ENCODE data around the gene CHCHD6.

The CHCHD6 gene

DNA sequence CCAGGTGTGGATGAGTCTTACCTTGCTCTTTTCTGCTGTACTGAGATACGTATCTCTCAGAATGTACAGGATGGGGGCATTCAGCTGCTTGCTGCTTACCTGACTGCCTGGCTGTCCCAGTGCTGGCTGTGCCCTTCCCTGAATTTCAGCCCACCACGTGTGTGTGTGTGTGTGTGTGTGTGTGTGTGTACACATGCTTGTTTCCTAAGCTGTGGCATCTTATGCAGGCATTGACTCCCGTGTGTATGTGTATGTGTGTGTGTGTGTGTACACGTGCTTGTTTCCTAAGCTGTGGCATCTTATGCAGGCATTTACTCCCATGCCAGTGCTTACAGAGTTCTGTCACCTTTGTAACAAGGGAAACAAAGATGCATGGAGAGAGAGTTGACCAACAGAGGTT lies 218.4 kb downstream of the CHCHD6 start:
- no peak for DNase-seq (ENCODE audit: low spot score)

DNA sequence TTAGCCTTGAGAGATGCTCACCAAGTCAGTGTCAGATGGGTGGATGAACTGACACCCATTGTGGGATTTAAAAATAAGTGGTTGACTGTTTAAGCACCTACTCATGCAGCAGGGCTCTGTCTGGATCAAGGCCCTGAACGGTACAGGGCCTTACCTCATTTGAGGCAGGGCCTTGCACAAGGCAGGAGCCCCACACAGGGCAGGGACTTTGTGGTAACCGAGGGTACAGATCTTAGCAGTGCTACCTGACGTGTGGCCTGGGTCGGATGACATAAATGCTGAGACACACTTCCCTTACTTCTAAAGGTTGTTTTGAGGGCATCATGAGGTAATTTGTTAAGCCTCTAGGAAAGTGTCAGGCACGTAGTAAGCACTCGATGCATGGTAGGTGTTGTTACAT lies 219.4 kb downstream of the CHCHD6 start:
- no peak for DNase-seq (ENCODE audit: low spot score)

DNA sequence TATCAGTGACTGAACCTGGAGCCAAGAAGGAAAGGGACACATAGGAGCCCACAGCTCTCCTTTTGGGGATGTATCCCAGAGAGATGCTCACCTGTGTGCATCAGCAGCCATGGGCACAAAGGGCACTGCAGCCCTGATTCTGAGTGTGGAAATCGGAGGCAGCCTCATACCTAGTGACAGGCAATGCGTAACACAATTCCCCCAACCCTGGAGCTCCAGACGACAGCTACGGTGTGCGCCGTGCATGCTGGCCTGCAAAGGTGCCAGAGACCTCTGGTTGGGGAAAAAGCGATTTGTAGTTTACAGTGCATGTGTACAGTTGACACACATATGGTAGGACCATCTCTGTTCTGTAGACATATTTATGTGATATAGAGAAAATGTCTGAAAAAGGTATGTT lies 219.9 kb downstream of the CHCHD6 start:
- DNase-seq (ENCODE audit: low spot score): no peak

DNA sequence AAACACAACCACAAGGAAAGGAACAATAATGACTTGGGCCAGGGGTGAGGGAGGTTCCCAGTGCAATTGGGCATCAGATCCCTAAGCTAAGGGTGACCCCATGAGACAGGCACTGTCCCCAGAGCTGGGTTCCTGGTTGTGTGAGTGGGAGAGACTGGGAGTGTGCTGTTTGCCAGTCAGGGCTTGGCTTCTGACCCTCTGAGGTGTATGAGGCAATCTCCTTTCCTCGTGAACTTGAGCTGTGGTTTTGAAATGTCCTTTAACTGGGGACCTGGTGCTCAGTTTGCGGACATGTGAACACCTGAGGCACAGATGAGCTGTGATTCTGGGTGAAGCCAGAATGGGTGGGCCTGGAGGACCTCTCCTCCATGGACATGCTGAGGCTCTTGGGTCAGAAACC lies 220.4 kb downstream of the CHCHD6 start:
- no peak for DNase-seq (ENCODE audit: low spot score)

DNA sequence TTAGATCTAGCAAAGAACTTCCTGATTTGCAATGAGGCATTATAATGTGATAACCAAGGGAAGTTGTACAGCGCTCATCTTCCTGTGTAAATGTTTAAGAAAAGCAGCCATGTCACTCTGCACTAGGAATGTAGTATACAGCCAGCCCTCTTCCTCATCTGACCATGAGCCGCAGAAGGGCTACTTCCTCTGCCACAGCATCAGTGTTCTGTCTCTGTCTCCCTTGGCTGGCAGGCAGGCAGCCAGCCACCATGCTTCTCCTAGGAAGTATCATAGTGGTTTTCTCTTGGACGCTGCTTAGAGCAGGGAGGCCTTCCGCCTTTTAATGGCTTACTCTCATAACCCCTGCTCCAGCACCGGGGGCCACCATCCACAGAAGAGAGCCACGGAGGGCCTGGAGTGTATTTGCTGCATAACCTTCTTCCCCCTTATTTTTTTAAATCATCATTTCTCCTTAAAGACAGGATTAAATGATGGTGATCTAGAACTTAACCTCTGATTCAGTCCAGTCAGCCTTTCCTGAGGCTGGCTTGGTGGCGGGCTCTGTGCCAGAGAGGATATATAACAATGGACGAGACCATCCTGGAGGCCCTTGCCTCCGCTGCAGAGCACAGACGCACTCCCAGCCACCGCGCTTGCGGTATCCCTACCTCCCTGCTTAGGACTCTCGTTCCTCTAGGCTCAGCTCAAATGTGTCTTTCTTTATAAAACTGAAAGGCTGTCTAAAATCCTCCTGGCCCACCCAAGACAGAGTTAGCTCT lies 221.6 kb downstream of the CHCHD6 start:
- DNase-seq (ENCODE audit: low spot score): peak; percentile 84

DNA sequence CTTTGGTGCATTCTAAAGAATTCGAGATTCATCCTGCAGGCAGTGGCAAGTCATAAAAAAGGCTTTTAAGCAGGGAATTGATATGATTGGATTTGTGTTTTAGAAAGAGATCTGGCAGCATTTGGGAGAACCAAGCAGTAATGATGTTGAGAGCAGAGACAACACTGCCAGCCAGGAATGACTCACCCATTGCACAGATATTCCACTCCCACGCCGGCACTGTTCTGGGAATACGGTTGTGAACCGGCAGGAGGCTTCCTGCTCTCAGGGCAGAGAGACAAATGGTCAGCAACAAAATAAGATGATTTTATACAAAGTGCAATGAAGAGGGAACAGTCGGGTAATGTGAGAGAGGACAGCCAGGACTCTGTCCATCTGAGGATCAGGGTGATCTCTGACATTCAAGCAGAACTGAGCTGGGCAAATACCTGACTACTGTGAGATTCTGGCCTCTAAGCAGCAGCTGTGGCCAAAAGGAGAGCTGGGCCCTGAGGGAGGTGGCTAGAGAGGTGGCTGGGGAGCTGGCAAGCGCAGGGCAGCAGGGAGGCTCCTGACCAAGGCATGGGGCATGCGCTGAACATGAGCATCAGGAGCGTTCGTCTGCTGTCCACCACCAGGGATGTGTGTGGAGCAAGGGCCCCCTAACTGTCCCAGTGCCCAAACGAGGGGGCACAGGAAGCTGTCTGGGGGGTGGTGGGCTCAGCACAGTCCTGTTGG lies 222.8 kb downstream of the CHCHD6 start:
- DNase-seq (ENCODE audit: low spot score): peak; percentile 37

DNA sequence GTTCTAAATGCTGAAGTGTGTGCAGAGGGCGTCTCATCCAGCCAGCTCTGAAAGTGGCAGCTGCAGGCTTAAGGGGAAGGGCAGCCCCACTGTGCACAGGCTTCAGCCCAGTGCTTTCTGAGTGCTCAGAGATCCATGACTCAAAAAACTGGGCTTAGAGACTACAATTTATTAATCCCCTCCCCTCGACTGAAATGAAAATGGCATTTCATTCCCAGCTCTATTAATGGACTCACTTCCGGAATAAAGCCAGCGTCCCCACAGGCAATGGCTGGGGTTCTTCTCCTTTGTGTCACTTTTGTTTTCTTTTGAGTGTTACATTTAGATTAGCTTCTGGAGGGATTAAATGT lies 223.3 kb downstream of the CHCHD6 start:
- DNase-seq (ENCODE audit: low spot score): no peak

DNA sequence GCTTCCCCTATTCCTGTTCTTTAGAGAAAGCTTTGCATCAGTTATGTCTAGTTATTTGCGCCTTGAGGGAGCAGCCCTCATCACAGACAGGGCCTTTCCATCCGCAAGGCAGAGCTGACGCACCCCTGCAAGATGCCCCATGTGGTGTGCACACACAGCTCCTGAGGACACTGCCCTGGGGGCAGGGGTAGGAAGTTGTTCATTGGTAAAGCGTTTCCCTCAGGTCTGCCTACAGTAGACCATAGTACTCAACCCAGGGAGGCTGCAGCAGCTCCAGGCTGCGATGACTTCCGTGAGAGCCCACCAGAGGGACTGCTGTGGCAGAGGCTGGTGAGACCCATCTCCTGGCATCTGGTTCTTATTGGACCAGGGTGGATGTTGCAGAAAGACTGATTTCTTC lies 223.8 kb downstream of the CHCHD6 start:
- DNase-seq (ENCODE audit: low spot score): no peak

DNA sequence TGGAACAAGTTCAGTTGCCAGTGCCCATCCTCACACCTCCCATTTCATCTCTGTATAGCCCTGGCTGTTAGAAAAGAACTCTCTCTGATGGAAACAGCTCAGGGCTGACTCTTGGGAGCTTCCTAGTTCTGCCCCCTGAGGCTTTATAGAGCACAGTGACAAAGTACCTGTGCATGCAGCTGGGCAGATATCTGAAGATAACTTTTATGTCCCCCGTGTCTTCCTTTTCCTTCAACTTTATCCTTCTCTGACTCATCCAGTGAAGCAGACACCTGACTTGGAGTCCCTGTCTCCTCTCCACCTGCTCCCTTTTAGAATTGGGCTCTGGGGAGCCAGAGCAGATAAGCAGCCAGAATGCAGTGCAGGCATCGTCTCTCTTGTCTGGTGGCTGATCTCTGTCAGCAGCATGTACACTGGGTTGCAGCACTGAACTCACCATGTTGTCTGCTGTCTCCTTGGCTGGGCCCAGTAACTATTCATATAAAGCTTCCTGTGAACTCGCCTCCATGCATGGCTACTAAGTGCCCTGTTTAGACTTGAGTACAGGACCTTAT lies 225.0 kb downstream of the CHCHD6 start:
- DNase-seq (ENCODE audit: low spot score): no peak

DNA sequence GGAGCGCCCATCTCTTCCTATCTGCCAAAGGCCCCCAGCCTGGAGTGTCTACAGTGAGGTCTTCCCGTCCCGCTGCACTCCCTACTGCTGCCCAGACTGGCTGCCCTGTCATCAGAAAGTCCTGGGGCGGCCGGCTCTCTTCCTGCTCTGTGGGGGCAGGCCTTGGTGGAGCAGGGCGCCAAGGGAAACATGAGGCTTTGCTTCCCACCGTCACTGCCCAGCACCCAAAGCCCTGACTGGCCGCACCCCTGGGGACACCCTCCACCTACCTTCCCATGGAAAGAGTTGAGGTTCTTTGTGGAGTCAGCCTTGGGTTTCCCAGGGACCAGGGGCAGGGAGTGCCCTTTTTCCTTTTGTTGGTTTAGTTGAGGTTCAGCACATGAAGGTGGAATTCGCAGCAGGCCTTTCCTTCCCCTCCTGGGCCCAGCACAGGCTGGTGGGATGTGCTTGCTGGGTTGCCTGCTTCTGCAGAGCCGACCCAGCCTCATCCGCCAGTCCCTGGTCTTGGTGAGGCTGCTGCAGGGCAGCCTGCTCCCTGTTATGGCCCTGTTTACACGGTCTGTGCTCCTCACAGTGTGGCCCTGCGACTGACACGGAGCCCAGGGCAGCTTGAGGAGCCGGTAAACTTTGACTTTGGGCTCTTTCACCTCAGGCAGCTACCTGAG lies 227.0 kb downstream of the CHCHD6 start:
- no peak for DNase-seq (ENCODE audit: low spot score)

DNA sequence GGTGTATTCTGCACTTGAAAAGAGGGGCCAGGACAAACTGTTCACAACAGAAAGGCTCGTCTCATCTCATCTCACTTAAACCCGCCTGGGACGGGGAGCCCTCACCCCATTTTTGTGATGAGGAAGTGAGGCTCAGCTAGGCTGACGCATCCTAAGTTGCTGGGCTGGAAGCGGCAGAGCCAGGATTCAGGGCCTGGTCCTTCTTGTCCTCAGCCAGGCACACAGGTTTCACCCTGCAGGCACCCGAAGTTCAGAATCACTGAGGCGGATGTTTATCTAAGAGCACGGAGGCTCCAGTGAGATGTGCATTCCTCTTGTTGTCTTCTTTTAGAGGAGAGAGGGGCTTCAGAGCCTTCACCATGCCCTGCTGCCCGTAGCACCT lies 227.8 kb downstream of the CHCHD6 start:
- DNase-seq (ENCODE audit: low spot score): no peak

DNA sequence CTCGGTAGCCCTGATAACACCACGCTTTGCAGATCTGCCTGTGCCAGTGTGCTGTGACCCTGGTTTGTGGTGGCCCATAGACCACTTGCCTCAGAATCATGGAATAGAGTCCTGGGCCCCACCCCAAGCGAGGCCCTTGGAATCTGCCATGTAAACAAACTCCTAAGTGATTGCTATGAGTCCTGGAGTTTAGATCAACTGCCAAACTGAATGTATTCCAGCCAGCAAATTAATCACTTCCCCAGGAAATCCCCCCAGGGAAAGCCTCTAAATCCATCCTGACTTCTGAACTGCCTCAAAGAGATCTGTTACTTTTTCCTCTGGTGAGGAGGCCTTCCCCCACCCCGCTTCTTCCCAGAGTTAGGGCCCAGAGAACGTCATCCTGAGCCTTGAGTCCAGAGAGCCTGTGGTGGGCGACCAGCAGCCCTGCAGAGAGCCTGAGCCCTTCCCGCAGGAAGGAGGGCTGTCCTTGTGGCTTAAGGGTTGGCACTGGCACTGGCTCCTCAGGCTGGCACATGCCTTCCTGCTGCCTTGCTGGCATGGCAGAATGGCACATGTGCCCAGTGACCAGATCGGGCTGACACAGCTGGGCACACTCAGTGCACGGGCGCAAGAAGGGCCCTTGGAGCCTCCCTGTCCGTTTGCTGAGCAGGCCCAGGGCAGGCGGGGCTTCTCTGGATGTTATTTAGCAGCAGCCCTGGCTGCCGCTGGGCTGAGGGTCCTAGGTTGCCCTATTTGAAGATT lies 228.3 kb downstream of the CHCHD6 start:
- no peak for DNase-seq (ENCODE audit: low spot score)

DNA sequence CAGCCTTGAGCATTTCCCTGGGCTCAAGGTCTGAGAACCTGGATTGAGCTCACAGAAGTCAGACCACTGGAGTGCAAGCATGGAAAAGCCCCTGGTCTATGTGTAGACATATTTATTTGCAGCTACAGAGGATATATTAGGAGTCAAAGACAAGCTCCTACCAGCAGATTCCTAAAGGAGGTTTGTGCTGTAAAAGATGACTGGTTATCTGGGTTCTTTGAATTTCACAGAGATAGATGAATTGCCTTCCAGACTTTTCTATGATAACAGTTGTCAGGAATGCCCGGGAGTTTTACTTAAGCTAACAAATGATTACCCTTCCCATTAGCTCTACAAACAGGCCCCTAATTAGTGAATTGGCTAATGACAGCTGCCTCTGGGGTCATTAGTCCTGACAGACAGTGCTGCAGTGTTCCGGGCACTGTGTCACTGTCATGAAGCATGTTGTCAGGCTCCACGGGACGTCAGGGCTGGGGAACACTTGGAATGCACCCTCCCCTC lies 230.0 kb downstream of the CHCHD6 start:
- no peak for DNase-seq (ENCODE audit: low spot score)

DNA sequence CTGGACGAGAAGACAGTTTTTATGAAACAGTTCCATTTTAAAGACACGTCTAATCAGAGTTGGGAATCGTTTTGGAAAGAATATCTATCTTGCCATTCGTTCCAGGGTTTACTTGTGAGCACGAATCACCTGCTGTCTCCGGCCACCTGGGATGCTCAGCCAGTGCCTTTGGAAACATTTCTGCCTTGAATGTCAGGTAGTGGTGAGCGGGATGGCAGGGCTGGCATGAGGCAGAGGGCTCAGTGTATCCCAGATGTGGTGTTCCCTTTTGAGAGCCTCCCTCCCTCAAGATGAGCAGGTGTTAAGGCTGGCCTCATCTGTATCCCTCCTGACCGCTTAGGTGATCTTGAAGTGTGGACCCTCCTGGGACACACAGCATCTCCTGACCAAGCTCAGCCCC lies 231.0 kb downstream of the CHCHD6 start:
- no peak for DNase-seq (ENCODE audit: low spot score)

DNA sequence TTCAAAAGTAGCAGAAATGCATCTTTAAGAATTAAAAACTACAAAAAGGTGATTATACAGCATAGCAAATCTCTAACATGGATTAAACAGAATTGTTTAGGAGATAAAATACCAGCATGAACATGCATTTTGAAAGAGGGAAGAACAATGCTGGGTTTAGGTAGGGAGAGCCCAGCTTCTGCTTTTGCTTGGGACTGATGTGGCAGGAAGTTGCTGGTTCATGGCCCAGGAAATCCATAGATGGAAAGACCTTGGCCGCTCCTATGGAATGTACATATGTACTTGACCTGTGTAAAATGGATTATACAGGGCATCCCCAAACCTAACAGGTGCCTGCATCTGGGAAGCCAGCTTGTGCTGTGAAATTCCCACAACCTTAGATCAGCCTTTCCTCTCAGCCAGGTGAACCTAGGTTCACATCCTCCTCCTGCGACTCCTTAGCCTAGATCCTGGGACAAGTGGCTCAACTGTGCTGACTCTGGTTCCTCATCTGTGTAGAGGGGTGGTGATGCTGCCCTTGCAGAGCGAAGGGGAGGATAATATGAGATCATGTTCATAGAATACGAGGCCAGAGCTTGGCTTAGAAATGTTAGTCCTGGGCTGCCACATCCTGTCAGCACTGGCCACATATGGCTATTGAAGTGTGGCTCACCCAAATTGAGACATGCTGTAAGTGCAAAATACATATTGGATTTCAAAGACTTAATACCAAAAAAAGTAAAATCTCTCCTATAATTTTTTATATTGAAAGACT lies 231.9 kb downstream of the CHCHD6 start:
- no peak for DNase-seq (ENCODE audit: low spot score)

DNA sequence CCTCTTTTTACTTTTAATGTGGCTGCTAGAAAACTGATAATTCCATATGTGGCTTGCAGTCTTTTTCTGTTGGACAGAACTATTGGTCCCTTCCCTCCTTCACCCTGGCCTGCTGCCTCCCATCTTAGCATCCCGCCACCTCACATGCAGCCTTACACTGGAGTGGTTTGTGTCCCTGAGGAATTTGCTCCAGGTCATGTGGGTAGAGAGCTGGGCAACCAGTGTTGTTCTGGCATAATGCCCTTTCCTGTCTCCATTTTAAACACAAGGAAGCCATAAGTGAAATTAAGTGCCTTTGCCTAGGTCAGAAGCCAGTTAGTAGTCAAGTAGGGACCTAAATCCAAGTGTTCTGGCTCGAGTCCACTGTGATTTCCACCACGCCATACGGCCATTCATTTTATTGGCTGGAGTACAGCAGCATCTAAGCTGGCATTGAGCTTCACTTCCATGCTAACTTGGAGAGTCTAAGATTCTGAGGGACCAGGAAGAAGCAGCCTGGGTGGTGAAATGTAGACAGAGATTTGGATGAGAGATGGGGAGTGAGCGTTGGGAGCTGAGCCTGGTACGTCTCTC lies 232.9 kb downstream of the CHCHD6 start:
- DNase-seq (ENCODE audit: low spot score): no peak

DNA sequence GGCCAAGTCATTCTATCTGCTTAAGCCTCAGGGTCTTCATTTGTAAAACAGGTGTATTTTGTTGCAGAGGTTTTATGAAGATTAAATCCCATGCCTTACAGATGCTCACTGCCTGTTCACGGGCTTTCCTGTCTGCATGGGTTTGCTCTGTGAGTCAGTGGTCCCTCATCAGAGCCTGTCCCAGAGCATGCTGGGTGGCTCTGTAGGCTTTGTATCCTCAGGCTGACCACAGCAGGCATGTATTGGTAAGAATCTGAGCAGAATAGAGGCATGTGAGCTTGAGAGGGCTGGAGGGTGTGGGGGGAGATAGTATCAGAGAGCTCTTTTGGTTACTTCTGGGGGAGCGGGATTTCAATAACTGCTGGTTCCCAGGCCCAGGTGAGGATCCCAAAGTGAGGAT lies 233.5 kb downstream of the CHCHD6 start:
- DNase-seq (ENCODE audit: low spot score): no peak

DNA sequence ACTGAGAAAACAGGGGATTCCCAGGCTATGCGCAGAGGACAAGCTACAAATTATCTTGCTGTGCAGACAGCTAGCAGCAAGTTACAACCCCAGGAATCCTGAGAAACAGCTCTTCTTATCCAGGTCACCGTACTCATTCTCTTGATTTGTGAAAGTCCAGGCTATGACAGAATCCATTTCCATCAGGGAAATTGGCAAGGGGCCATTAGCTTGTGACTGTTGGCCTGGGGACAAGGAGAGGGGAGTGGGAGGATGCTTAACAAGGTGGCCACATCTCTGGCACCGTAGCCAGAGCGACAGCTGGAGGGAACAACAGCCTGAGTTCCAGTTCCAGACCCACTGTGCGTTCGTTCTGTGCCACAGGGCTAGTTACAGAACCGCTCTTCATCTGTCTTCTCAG lies 233.9 kb downstream of the CHCHD6 start:
- DNase-seq (ENCODE audit: low spot score): no peak

DNA sequence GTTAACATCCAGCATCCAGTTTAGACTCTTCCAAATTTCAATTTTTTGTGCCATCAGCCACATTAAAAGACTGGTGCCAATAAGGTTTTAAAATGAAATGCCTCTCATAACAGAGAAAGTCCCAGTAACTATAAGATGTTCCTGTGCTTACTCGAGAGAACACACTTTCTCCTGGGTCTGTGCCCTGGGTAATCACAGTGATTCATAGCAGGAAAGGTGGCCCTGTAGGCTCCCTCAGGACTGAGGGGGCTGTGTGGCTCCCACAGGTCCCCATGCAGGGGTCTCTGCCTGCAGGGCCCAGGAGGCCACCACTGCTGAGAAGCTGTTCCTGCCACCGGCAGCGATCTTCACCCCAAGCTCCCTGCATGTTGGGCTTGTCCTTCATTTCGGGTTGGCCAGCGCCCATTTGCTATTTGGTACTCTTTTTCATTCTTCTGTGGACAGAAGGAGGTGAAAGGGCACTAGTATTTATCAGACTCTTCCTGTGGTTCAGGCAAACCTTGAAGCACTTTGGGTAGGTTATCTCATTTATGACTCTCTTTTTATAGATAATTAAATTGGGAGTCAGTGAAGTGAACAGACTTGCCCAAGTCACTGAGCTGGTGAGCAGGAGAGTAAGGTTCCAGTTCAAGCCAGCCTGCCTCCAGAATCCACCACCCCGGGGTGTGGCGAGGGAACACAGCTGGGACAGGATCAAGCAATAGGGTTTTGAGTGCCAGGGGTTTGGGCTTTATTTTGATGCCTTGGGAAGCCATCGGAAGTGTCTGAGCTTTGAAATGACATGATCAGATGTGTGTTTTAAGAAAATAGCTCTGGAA lies 234.7 kb downstream of the CHCHD6 start:
- no peak for DNase-seq (ENCODE audit: low spot score)

DNA sequence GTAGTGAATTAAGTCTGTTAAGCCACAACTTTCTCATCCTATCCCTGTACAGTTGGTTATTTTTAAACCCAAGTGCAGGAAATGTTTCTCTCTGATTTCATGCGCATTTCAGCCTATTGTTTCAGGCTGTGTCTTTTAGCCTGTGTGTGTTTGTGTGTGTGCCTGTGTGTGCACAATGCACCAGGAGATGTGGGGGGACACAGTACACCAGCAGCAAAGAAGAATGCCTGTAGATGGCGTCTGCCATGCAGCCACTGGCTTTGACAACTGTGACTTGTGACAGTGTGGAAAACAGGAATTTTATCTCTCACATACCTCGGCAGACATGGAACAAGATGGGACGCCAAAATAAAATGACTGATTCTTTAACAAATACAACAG lies 235.3 kb downstream of the CHCHD6 start:
- peak; percentile 51 for DNase-seq (ENCODE audit: low spot score)

All from pons (tissue), 1 donor.